SU-DHL-6 (cell line): ENCODE results near the gene KCTD18.

Experiments
- H2AFZ ChIP-seq: fragments of 200-600 bp; sonication (generic); 2 replicates; pipeline ENCODE4 v1.6.1; 2014; ENCODE audit warnings: low read depth, mild to moderate bottlenecking, moderate library complexity, mixed read lengths, antibody characterized with exemption, low read length; ENCODE audit not compliant: severe bottlenecking
- H3F3A ChIP-seq: fragments of 200-600 bp; shearing (Covaris generic); 2 replicates; pipeline ENCODE4 v1.6.0; 2016; ENCODE audit warnings: antibody characterized with exemption, mild to moderate bottlenecking; ENCODE audit not compliant: insufficient read depth
- H3K27ac ChIP-seq: fragments of 200-600 bp; sonication (generic); 2 replicates; pipeline ENCODE4 v1.5.1; 2016; ENCODE audit warnings: low read depth, mild to moderate bottlenecking, low read length, moderate library complexity, mixed read lengths
- H3K27me3 ChIP-seq: fragments of 200-600 bp; sonication (generic), shearing (Covaris generic); 2 replicates; pipeline ENCODE4 v1.6.0; 2014; ENCODE audit warnings: mild to moderate bottlenecking, low read length
- H3K36me3 ChIP-seq: fragments of 200-600 bp; sonication (generic); 2 replicates; pipeline ENCODE4 v1.6.1; 2014; ENCODE audit warnings: mild to moderate bottlenecking, low read length, mixed read lengths
- H3K4me2 ChIP-seq: fragments of 300-600, 200-600 bp; shearing (Covaris generic), sonication (generic); 2 replicates; pipeline ENCODE4 v1.6.0; 2014; ENCODE audit warnings: low read length, low read depth, mild to moderate bottlenecking; ENCODE audit not compliant: poor library complexity, severe bottlenecking
- H3K4me3 ChIP-seq: fragments of 200-600 bp; sonication (generic); 2 replicates; pipeline ENCODE4 v1.5.1; 2014; ENCODE audit warnings: antibody characterized with exemption, low read length, mild to moderate bottlenecking, mixed read lengths; ENCODE audit not compliant: insufficient read depth, poor library complexity, severe bottlenecking
- H3K79me2 ChIP-seq: fragments of 200-600 bp; sonication (generic); 2 replicates; pipeline ENCODE4 v1.6.1; 2014; ENCODE audit warnings: mild to moderate bottlenecking, low read length, moderate library complexity; ENCODE audit not compliant: insufficient read depth
- H3K9ac ChIP-seq: fragments of 200-600 bp; sonication (generic); 2 replicates; pipeline ENCODE4 v1.7.0; 2014; ENCODE audit warnings: mild to moderate bottlenecking, low read length
- H3K9me2 ChIP-seq: fragments of 200-600 bp; sonication (generic); replicated peaks from 2 replicates; pipeline ENCODE4 v1.6.1; 2014; ENCODE audit warnings: low read length; ENCODE audit not compliant: insufficient read depth
- H3K9me3 ChIP-seq: fragments of 200-600 bp; sonication (generic); 2 replicates; pipeline ENCODE4 v1.6.1; 2014; ENCODE audit warnings: low read length, mixed read lengths; ENCODE audit not compliant: insufficient read depth
- H4K20me1 ChIP-seq: fragments of 200-600 bp; sonication (generic); 2 replicates; pipeline ENCODE4 v1.6.1; 2014; ENCODE audit warnings: low read depth, mild to moderate bottlenecking, antibody characterized with exemption, low read length, moderate library complexity, mixed read lengths
- EZH2phosphoT487 ChIP-seq: fragments of 200-600 bp; sonication (generic), shearing (Covaris generic); conservative IDR thresholded peaks from 2 replicates; pipeline ENCODE4 v1.6.1; 2018; ENCODE audit warnings: mild to moderate bottlenecking, antibody characterized with exemption, low read length, moderate library complexity, mixed read lengths
- TF ChIP-seq, protein P1 (sequence below): fragments of 200-600 bp; sonication (generic); IDR thresholded peaks from one replicate; pipeline ENCODE4 v1.5.1; 2017; ENCODE audit warnings: antibody characterized with exemption, mild to moderate bottlenecking, low read length, moderate library complexity; ENCODE audit not compliant: insufficient read depth, poor library complexity, severe bottlenecking

The KCTD18 gene

DNA sequence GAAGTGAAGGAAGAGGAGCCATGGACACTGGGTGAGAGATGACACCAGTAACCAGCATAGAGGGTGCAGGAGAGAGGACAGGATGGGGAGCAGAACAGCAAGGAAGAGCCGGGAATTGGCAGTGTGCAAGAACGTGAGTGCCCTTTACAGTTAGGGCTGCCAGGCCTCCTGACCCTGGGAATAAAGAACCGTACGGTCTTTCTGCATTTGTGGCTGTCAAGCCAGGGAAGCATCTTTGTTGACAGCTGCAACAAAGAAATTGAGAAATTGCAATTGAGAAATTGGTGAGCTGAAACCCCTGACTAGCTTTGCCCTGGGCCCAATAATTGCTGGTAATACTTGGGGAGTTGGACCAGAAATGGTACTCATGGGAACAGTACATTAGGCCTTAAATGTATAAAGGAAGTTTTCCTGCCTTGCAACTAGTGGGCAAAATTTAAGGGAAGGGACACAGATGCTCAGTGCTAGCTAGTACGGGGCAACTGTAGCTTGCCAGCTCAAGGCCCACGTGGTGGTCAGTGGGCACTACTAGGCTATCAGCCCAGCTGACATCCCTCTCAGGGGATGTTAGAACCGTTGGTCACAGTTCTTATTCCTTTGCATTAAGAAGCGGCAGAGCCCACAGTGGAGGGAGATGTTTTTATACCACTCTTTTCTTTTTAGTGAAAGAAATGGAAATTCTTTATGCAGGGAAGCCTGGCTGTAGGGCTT, 56.6 kb downstream of the KCTD18 start:
- no peaks in the 10 kb centered on the region for H3K36me3 ChIP-seq
- H2AFZ ChIP-seq, result no peak overlapping the region
- H3K27ac ChIP-seq, result no peak overlapping the region
- H3K9me2 ChIP-seq, result no peaks in the 10 kb centered on the region
- H3F3A ChIP-seq, result no peaks in the 10 kb centered on the region
- H3K9me3 ChIP-seq, result no peaks in the 10 kb centered on the region
- no peak overlapping the region for H3K4me2 ChIP-seq
- H3K27me3 ChIP-seq, result no peaks in the 10 kb centered on the region
- H4K20me1 ChIP-seq, result no peaks in the 10 kb centered on the region
- no peak overlapping the region for H3K9ac ChIP-seq
- no peak for TF ChIP-seq EZH2phosphoT487
- TF ChIP-seq, protein P1, sequence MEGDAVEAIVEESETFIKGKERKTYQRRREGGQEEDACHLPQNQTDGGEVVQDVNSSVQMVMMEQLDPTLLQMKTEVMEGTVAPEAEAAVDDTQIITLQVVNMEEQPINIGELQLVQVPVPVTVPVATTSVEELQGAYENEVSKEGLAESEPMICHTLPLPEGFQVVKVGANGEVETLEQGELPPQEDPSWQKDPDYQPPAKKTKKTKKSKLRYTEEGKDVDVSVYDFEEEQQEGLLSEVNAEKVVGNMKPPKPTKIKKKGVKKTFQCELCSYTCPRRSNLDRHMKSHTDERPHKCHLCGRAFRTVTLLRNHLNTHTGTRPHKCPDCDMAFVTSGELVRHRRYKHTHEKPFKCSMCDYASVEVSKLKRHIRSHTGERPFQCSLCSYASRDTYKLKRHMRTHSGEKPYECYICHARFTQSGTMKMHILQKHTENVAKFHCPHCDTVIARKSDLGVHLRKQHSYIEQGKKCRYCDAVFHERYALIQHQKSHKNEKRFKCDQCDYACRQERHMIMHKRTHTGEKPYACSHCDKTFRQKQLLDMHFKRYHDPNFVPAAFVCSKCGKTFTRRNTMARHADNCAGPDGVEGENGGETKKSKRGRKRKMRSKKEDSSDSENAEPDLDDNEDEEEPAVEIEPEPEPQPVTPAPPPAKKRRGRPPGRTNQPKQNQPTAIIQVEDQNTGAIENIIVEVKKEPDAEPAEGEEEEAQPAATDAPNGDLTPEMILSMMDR, result no peak
- H3K4me3 ChIP-seq, result no peak overlapping the region
- H3K79me2 ChIP-seq, result no peaks in the 10 kb centered on the region

DNA sequence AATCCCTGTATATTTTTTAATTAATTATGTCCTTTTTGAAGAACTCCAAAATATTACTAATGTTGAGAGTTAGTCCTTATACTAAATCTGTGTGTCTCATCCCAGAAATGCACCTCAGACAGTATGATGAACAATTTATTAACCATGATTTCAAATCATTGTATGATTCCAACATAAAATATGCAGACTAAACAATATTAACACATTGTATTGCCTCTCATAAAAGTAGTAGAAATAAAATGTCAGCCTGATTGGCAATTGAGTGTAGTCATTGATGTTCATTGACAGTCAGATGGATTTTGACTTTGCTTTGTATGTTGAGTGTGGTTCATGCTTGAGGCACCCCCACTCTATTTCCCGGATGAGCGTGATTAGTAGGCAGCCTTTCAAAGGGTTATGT, 57.5 kb downstream of the KCTD18 start:
- Histone ChIP-seq H4K20me1 (no peaks in the 10 kb centered on the region), H3K36me3 (no peaks in the 10 kb centered on the region), H3K9me2 (no peaks in the 10 kb centered on the region), H3K9me3 (no peaks in the 10 kb centered on the region), H3K4me3 (no peak overlapping the region), H3K9ac (no peak overlapping the region), H3K79me2 (no peaks in the 10 kb centered on the region), H3F3A (no peaks in the 10 kb centered on the region), H2AFZ (no peak overlapping the region), H3K27me3 (no peaks in the 10 kb centered on the region), H3K4me2 (no peak overlapping the region), H3K27ac (no peak overlapping the region)
- TF ChIP-seq EZH2phosphoT487, result no peak
- TF ChIP-seq, protein P1, result no peak

DNA sequence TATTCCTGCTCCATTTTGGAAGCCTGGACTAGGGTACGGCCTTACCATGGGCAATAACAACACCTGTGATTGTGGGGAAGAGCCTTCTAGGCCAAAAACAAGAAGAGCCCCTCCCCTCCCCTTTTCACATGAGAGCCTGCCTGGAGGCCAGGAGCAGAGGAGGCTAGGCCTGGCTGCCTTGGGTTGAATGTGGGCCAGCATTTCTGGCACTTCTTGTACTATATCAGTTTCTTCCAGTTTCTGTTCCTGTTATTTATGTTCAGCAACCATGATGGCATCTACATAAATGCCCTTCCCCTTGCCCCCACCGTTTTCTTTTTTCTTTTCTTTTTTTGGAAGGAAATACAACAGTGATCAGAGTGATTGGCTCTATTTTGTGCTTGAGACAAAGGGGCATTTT, 58.4 kb downstream of the KCTD18 start:
- H4K20me1 ChIP-seq, result no peaks in the 10 kb centered on the region
- H3K9me3 ChIP-seq, result no peaks in the 10 kb centered on the region
- no peak overlapping the region for H2AFZ ChIP-seq
- no peak overlapping the region for H3K4me2 ChIP-seq
- no peak overlapping the region for H3K27ac ChIP-seq
- no peaks in the 10 kb centered on the region for H3K9me2 ChIP-seq
- no peaks in the 10 kb centered on the region for H3F3A ChIP-seq
- TF ChIP-seq EZH2phosphoT487, result no peak
- TF ChIP-seq, protein P1, result no peak
- H3K4me3 ChIP-seq, result no peak overlapping the region
- no peak overlapping the region for H3K9ac ChIP-seq
- H3K27me3 ChIP-seq, result no peaks in the 10 kb centered on the region
- H3K79me2 ChIP-seq, result no peaks in the 10 kb centered on the region
- H3K36me3 ChIP-seq, result no peaks in the 10 kb centered on the region
